Uterine smooth muscle cell (primary cell): ENCODE results near the gene C7orf33. TPM values are rescaled to one million over a fixed set of nuclear protein-coding genes. Genes with fewer than 3 reads are reported as not detected.

Experiments
- total RNA-seq: library from RNA; depleted of rRNA; stranded (reverse); fragments of >200 nt; gene quantifications from 2 replicates; pipeline ENCODE4 v1.2.3, GENCODE V29; 2014

The C7orf33 gene, protein sequence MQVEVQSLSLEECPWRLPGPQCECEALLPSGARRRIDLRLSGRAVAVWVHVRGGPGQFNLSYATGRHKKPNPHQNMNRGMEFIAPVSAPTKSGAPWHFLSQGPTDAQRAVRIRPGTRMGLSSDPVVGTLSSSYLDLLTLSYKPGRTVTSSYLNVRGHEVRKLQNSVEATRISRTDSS
- total RNA-seq = not detected in 2 replicates

DNA sequence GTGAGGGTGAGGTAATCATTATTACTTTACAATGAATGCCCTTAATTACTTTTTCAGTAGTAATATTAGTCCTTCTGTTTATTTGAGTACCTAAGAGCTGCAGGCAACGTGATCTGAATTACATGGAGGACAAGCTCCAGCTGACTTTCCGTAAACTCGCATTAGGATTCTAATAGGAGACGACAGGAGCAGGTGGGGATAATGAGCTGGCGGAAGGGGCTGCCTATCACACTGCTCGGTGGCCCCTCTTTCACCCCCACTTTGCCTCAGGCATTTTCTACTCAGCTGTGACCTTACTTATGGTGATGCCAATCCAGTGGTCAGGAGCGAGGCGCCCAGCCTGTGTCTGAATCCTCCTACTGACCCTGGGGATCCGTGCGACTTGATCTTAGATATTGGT is at the start of gene C7orf33:
Gene C7orf33, plus strand, starts transcription at position 296 of the 400 bp plus-strand sequence. CDS start 160 bp downstream, outside the sequence.

Other genes with a start within 250 kb of the C7orf33 start
- gene CUL1, start 108.1 kb downstream of the C7orf33 start, total RNA-seq = 56.0 and 62.8 TPM in 2 replicates